ENCODE data around the gene BCAT1.
"Not testable (repeated sequence)": the region's sequence is repeated elsewhere in the genome, so short reads cannot be mapped to it uniquely, and the experiment has no call there.

BCAT1 gene

DNA sequence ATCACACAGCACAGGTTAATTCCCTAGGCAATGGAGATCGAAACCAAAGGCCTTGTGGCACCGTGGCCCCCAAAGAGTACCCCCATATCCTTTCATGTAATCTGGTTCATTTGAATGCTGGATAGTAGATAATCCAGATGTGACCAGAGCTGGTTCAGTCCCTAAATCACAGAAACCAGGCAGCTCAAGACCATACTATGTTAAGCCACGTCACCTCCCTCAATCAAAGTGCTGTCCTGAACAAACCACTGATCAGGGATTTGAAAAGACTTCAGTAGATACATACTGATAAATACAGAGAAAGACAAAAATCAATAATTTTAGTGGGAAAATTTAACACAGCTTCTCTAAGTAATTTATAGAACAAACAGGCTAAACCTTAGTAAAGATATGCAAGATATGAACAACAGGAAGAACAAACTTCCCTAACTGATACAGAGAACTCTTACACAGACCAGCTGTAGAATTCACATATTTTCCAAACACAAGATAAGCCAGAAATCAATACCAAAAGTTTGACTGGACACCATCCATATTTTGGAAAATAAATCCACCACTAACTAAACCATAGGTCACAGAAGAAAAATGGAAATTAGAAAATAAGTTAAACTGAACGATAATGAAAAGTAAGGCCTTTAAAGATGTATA, 67.1 kb downstream of the BCAT1 start:
- Mint-ChIP-seq H3K4me1 (peaks cover 12% of the 10 kb centered on the region), H3K4me3 (no peak overlapping the region), H3K27ac (peak overlapping the region in 1 of 3 experiments; percentile 70), H3K36me3 (ENCODE audit: low read depth) (peaks cover 50% of the 10 kb centered on the region), H3K9me3 (no peaks in the 10 kb centered on the region), H3K27me3 (ENCODE audit: low read depth) (no peaks in the 10 kb centered on the region)
- TF ChIP-seq, protein P1, sequence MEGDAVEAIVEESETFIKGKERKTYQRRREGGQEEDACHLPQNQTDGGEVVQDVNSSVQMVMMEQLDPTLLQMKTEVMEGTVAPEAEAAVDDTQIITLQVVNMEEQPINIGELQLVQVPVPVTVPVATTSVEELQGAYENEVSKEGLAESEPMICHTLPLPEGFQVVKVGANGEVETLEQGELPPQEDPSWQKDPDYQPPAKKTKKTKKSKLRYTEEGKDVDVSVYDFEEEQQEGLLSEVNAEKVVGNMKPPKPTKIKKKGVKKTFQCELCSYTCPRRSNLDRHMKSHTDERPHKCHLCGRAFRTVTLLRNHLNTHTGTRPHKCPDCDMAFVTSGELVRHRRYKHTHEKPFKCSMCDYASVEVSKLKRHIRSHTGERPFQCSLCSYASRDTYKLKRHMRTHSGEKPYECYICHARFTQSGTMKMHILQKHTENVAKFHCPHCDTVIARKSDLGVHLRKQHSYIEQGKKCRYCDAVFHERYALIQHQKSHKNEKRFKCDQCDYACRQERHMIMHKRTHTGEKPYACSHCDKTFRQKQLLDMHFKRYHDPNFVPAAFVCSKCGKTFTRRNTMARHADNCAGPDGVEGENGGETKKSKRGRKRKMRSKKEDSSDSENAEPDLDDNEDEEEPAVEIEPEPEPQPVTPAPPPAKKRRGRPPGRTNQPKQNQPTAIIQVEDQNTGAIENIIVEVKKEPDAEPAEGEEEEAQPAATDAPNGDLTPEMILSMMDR (IDR thresholded peaks at IDR 0.05; ENCODE audit: unreplicated experiment in 3 of 3): no peak

DNA sequence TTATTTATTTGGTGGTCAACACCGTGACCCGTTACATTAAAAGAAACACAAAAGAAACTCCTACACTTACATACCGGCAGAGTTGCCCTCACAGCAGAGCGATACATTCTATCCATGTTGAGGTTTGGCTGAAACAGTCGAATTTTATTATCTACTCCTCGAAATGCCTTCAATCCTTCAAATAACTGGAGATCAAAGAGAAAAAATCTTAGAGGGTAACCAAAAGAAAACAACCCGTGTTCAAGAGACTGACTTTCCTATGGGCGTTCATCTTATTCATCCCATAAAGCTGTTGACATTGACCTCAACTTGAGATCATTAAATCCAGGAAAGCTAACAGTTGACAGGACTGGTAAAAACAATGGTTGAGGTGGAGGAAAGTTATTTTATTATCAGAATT, 67.7 kb downstream of the BCAT1 start:
- no peaks in the 10 kb centered on the region for H3K27me3 Mint-ChIP-seq (ENCODE audit: low read depth)
- TF ChIP-seq, protein P1 (IDR thresholded peaks at IDR 0.05; ENCODE audit: unreplicated experiment in 3 of 3): no peak
- no peak overlapping the region for H3K4me3 Mint-ChIP-seq
- peak overlapping the region in 2 of 3 experiments; percentile 24 to 70 for H3K27ac Mint-ChIP-seq
- peaks cover 12% of the 10 kb centered on the region for H3K4me1 Mint-ChIP-seq
- H3K9me3 Mint-ChIP-seq: no peaks in the 10 kb centered on the region
- H3K36me3 Mint-ChIP-seq (ENCODE audit: low read depth): peaks cover 55% of the 10 kb centered on the region

DNA sequence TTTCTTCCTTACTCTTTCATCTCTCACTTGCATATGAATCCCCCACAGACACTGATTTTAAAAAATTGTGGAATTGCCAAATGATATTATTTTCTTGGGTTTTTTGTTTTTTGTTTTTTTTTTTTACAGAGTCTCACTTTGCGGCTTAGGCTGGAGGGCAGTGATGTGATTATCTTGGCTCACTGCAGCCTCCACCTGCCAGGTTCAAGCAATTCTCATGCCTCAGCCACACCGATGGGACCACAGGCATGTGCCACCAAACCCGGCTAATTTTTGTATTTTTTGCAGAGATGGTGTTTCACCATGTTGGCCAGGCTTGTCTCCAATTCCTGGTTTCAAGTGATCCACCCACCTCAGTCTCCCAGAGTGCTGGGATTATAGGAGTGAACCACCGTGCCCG, 68.2 kb downstream of the BCAT1 start:
- Mint-ChIP-seq H3K27ac (no peak overlapping the region), H3K4me1 (peaks cover 12% of the 10 kb centered on the region), H3K4me3 (no peak overlapping the region), H3K9me3 (no peaks in the 10 kb centered on the region), H3K27me3 (ENCODE audit: low read depth) (no peaks in the 10 kb centered on the region), H3K36me3 (ENCODE audit: low read depth) (peaks cover 59% of the 10 kb centered on the region)
- TF ChIP-seq, protein P1 (IDR thresholded peaks at IDR 0.05; ENCODE audit: unreplicated experiment in 3 of 3): no peak

DNA sequence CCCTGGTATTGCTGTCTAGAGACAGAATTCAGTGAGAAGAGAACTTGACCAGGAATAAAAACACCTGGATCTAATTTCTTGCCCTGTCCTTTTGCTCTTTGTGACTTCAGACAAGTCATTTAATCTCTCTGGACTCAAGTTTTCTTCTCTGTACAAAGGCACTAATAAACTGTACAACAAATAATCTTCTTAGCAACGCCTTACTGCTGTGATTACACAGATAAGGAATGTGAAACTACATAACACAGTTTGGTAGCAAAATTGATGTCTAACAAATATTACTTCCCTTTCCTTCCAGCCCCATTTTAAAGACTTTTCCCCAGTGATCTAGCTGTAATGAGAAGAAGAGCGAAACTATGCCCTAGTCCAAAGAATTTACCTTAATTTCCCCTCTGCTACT, 69.3 kb downstream of the BCAT1 start:
- no peak overlapping the region for H3K4me3 Mint-ChIP-seq
- no peaks in the 10 kb centered on the region for H3K27me3 Mint-ChIP-seq (ENCODE audit: low read depth)
- H3K4me1 Mint-ChIP-seq: peaks cover 12% of the 10 kb centered on the region
- H3K9me3 Mint-ChIP-seq: no peaks in the 10 kb centered on the region
- H3K36me3 Mint-ChIP-seq (ENCODE audit: low read depth): peaks cover 69% of the 10 kb centered on the region
- TF ChIP-seq, protein P1 (IDR thresholded peaks at IDR 0.05; ENCODE audit: unreplicated experiment in 3 of 3): no peak
- H3K27ac Mint-ChIP-seq: peak overlapping the region in 2 of 3 experiments; percentile 12 to 18

DNA sequence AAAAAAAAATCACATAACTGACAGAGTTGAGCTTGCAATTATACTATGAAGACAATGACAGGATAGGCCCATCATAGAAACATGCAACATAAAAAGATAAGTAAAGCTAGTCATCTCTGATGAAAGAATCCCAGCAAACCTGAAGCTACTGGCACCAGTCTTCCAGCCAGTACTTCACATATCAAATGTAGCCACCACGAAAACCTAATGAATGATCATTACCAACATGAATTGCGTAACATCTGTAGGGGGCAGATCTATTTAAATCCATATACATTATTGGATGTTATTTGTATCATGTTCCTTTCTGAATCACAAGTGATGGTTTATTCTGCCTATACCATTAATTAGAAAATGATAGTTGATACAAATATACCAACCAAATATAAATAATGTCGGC, 73.9 kb downstream of the BCAT1 start:
- Mint-ChIP-seq H3K27me3 (ENCODE audit: low read depth) (no peaks in the 10 kb centered on the region), H3K27ac (no peak overlapping the region), H3K4me1 (no peaks in the 10 kb centered on the region), H3K36me3 (ENCODE audit: low read depth) (peaks cover 64% of the 10 kb centered on the region), H3K9me3 (no peaks in the 10 kb centered on the region), H3K4me3 (no peak overlapping the region)
- TF ChIP-seq, protein P1 (IDR thresholded peaks at IDR 0.05; ENCODE audit: unreplicated experiment in 3 of 3): no peak

DNA sequence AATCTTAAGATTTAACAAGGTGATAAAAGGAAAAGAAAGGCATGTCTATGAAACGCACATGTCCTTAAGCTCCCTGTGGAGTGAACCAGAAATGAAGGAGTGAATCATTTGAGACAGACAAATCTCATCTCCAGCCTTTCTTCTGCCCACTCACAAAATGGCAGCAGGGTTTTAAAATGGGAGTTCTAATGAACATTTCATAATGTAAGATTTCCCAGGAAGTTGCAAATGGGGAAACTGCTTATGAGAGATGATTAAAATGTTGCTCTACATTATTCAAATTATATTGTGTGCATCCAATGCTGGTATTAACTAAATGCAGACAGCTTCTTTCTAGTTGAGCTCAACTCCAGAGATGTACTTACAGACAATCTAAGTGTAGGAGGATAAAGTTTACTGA, 76.7 kb downstream of the BCAT1 start:
- H3K4me3 Mint-ChIP-seq: no peak overlapping the region
- H3K9me3 Mint-ChIP-seq: no peaks in the 10 kb centered on the region
- no peaks in the 10 kb centered on the region for H3K4me1 Mint-ChIP-seq
- H3K27ac Mint-ChIP-seq: no peak overlapping the region
- TF ChIP-seq, protein P1 (IDR thresholded peaks at IDR 0.05; ENCODE audit: unreplicated experiment in 3 of 3): no peak
- no peaks in the 10 kb centered on the region for H3K27me3 Mint-ChIP-seq (ENCODE audit: low read depth)
- H3K36me3 Mint-ChIP-seq (ENCODE audit: low read depth): peaks cover 65% of the 10 kb centered on the region

DNA sequence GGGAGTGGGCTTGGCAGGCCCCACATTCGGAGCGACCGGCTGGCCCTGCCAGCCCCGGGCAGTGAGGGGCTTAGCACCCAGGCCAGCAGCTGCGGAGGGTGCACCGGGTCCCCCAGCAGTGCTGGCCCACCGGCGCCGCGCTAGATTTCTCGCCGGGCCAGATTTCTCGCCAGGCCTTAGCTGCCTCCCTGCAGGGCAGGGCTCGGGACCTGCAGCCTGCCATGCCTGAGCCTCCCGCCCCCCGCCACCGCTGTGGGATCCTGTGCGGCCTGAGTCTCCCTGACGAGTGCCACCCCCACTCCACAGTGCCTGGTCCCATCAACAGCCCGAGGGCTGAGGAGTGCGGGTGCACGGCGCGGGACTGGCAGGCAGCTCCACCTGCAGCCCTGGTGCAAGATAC, 82.8 kb downstream of the BCAT1 start:
- Mint-ChIP-seq H3K36me3 (ENCODE audit: low read depth) (peaks cover 75% of the 10 kb centered on the region), H3K9me3 (peaks cover 11% of the 10 kb centered on the region)
- not testable (repeated sequence) for H3K27me3 Mint-ChIP-seq (ENCODE audit: low read depth); H3K4me1 Mint-ChIP-seq; H3K4me3 Mint-ChIP-seq; H3K27ac Mint-ChIP-seq
